RWPE1 (cell line): ENCODE results near the gene GPC3.

Experiments
- CTCF ChIA-PET: fragments of 350-600 bp; sonication (Branson Sonifier 250); formaldehyde crosslinking; extraction: SDS; loops from one replicate; lab custom pipeline; 2021; lab: Yijun Ruan, JAX
- POLR2A ChIA-PET: fragments of 400-600 bp; formaldehyde crosslinking; extraction: SDS; loops from one replicate; lab custom pipeline; 2020; ENCODE audit warnings: antibody characterized with exemption; ENCODE audit not compliant: low non-redundant PET; lab: Yijun Ruan, JAX
- DNase-seq: peaks from one replicate; pipeline ENCODE4 v3.0.0; 2012; ENCODE audit warnings: low spot score
- H3K27ac ChIP-seq: fragments of 450-650 bp; 2 replicates; pipeline ENCODE4 v1.5.1; 2017
- TF ChIP-seq, protein P1 (sequence below): fragments of 450-650 bp; conservative IDR thresholded peaks from 2 replicates; pipeline ENCODE4 v1.5.1; 2017; ENCODE audit warnings: low read depth, mild to moderate bottlenecking

GPC3 gene

DNA sequence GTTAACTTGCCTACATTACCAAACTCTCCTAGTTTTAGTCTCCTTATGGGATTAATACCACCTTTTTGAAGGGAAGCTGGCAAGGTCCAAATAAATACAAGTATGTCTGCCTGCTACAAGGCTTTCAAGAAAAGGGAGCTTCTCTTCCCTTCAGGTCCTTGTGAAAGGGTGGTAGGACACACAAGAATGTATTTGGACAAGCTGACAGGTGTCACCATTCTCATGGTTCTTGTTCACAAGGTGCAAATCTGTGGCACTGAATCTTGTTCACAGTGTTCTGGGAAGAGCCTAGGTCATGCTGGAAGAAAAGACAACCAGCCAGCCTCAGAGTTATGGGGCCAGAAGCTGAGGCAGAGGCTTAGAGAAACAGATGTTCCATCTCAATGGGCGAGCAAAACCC, 41.9 kb downstream of the GPC3 start:
- no peak for DNase-seq
- TF ChIP-seq, protein P1, sequence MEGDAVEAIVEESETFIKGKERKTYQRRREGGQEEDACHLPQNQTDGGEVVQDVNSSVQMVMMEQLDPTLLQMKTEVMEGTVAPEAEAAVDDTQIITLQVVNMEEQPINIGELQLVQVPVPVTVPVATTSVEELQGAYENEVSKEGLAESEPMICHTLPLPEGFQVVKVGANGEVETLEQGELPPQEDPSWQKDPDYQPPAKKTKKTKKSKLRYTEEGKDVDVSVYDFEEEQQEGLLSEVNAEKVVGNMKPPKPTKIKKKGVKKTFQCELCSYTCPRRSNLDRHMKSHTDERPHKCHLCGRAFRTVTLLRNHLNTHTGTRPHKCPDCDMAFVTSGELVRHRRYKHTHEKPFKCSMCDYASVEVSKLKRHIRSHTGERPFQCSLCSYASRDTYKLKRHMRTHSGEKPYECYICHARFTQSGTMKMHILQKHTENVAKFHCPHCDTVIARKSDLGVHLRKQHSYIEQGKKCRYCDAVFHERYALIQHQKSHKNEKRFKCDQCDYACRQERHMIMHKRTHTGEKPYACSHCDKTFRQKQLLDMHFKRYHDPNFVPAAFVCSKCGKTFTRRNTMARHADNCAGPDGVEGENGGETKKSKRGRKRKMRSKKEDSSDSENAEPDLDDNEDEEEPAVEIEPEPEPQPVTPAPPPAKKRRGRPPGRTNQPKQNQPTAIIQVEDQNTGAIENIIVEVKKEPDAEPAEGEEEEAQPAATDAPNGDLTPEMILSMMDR, result no peak
- POLR2A ChIA-PET, result no interaction called here
- CTCF ChIA-PET, result no interaction called here
- no peak overlapping the region for H3K27ac ChIP-seq

- TF ChIP-seq, protein P1, result no peak
- CTCF ChIA-PET, result no interaction called here
- POLR2A ChIA-PET, result no interaction called here
Observed at GRCh38 chrX:133939655-133940302, 45.6 kb downstream of the GPC3 start.

DNA sequence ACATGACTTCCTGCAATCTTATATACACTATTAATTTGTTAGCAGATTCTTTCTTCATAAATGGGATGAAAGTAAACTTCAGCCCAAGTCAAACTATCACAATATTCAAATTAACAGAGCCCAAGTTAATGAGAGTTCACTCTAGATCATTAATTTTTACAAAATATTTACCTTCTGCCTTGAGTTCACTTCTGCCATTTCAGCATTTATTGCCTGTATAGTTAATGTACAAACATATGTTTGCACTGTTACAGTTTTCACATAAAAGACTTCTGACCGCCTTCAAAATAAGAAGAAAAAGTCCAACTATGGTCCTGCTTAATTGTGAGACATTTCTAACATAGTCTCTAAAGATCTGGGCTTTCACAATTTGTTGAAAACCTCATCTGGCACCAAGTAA, 46.9 kb downstream of the GPC3 start:
- TF ChIP-seq, protein P1, result no peak
- ChIA-PET POLR2A (no interaction called here), CTCF (no interaction called here)
- H3K27ac ChIP-seq, result no peak overlapping the region
- DNase-seq, result no peak

More at GRCh38 chrX:133939655-133940302, 45.6 kb downstream of the GPC3 start:
- no peak overlapping the region for H3K27ac ChIP-seq
- DNase-seq, result no peak

DNA sequence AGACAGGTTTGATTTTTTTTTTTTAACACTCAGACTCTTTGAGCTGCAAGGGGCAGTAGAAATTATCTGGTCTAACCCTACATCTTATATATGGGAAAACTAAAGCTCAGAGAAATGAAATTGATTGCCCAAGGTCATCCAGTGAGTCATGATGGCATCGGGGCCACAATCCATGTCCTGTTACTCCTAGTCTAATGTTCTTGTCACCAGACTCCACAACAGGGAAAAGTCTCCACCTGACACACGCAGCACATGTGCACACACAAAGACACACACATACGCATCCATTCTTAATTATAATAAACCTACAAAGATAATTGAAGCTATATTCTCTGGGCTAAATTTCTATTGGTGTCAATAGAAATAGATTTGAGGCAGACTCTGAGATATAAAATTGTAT, 48.4 kb downstream of the GPC3 start:
- POLR2A ChIA-PET, result no interaction called here
- CTCF ChIA-PET, result no interaction called here
- TF ChIP-seq, protein P1, result no peak
- H3K27ac ChIP-seq, result no peak overlapping the region
- DNase-seq, result no peak

DNA sequence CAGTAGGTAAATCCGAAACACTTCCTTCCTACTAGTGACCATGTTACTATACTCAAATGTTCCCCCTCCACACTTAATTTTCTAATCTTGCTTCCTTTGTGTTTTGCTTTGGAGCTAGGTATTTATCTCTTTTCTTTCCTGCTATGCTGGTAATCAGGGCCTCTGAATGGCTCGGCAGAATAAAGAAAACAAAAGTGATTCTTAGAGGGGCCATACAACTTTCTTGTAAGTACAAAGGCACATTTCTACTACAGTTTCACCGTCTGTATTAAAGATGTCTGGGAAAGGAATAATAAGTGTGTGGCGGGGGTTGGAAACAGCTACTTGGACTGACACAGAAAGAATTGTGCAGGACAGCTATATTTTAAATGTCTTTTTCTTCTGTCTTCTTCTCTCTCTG, 50.3 kb downstream of the GPC3 start:
- POLR2A ChIA-PET, result no interaction called here
- CTCF ChIA-PET, result no interaction called here
- no peak overlapping the region for H3K27ac ChIP-seq
- TF ChIP-seq, protein P1, result no peak
- DNase-seq, result no peak

DNA sequence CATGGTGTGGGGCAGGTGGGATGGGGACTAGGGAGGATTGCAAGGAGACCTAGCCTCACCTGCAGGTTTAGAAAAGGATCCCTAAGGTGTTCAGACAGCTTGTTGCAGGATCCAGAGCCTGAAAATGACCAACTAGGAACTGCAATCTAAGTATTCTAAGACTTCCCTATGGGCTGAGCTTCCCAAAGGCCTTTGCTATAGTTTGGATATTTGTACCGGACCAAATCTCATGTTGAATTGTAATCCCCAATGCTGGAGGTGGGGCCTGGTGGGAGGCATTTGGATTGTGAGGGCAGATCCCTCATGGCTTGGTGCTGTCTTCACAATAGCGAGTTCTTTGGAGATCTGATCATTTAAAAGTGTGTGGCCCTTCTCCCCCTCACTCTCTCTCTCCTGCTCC, 52.1 kb downstream of the GPC3 start:
- CTCF ChIA-PET, result no interaction called here
- no peak overlapping the region for H3K27ac ChIP-seq
- no peak for DNase-seq
- POLR2A ChIA-PET, result no interaction called here
- TF ChIP-seq, protein P1, result no peak
